GM18858 (cell line): Measurements from ENCODE around the gene RGS11.

Experiments
- ATAC-seq: cut with Tn5 transposase; IDR thresholded peaks from one replicate; pipeline ENCODE4 v1.9.1; 2021; ENCODE audit not compliant: unreplicated experiment

The RGS11 gene

GRCh38 chr16:296806-297510 is 21.2 kb upstream of the RGS11 start:
- no peak for ATAC-seq

- no peak for ATAC-seq
These were observed 20.5 kb upstream of the RGS11 start for GRCh38 chr16:296276-296675.

GRCh38 chr16:293043-293775 is 17.5 kb upstream of the RGS11 start:
- ATAC-seq = no peak

- ATAC-seq = no peak
These were observed 15.8 kb upstream of the RGS11 start for GRCh38 chr16:291539-291938.

GRCh38 chr16:290681-291405 is 15.1 kb upstream of the RGS11 start:
- ATAC-seq = no peak

- no peak for ATAC-seq
These were observed 14.4 kb upstream of the RGS11 start for GRCh38 chr16:290015-290680.

GRCh38 chr16:289395-289997 is 13.8 kb upstream of the RGS11 start:
- no peak for ATAC-seq

GRCh38 chr16:287981-288920 is 12.5 kb upstream of the RGS11 start:
- no peak for ATAC-seq

- ATAC-seq = no peak
These were observed 11.6 kb upstream of the RGS11 start for GRCh38 chr16:287298-287811.

- ATAC-seq = no peak
These were observed 10.9 kb upstream of the RGS11 start for GRCh38 chr16:286491-287297.

GRCh38 chr16:285146-286055 is 9.7 kb upstream of the RGS11 start:
- ATAC-seq = no peak

GRCh38 chr16:284204-285120 is 8.7 kb upstream of the RGS11 start:
- no peak for ATAC-seq

- no peak for ATAC-seq
These were observed 7.5 kb upstream of the RGS11 start, which contains the start of gene PDIA2 for GRCh38 chr16:283033-283805. Gene PDIA2 (plus strand): TSS chr16:283164. CDS start chr16:283170, 6 bp downstream.

- ATAC-seq = no peak
These were observed 6.7 kb upstream of the RGS11 start for GRCh38 chr16:282491-282890.

GRCh38 chr16:281660-282255 is 6.0 kb upstream of the RGS11 start:
- ATAC-seq = no peak
